GM18508 (cell line): ENCODE data around the gene KRT6A.

Source experiments
- ATAC-seq: cut with Tn5 transposase; IDR thresholded peaks from one replicate; pipeline ENCODE4 v1.9.1; 2021; ENCODE audit warnings: moderate number of reproducible peaks; ENCODE audit not compliant: insufficient read depth, unreplicated experiment

Gene KRT6A

DNA sequence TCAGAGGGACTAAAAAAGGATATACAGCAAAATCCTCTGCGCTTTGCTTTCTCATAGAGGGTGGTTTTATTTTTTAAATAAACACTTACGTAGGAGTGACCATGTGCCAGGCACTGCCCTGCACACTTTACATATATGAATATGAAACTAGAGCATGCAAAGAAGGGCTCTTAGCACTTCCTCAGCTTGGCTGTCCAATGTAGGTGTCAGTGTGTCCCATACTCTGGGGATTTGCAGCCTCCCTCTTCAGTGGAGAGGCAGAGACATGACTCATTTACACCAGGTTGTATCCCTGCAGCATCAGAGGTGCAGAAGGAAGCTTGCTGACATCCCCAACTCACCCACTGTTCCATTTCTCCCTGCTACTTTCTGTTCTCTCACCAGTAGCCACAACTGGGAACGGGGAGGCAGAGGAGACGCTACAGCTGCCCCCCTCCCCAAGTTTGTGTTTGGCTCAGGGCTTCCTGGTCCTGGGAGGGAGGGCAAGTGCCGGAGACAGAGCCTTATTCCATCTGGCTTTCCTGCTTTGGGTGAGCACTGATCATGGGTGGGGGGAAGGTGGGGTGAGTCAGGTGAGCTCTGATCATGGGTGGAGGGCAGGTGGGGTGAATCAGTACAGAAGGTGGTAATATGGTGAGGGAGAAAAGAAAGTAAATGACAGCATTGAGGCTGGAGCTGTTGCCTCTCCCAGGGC is 32.0 kb upstream of the KRT6A start:
- ATAC-seq, result no peak

DNA sequence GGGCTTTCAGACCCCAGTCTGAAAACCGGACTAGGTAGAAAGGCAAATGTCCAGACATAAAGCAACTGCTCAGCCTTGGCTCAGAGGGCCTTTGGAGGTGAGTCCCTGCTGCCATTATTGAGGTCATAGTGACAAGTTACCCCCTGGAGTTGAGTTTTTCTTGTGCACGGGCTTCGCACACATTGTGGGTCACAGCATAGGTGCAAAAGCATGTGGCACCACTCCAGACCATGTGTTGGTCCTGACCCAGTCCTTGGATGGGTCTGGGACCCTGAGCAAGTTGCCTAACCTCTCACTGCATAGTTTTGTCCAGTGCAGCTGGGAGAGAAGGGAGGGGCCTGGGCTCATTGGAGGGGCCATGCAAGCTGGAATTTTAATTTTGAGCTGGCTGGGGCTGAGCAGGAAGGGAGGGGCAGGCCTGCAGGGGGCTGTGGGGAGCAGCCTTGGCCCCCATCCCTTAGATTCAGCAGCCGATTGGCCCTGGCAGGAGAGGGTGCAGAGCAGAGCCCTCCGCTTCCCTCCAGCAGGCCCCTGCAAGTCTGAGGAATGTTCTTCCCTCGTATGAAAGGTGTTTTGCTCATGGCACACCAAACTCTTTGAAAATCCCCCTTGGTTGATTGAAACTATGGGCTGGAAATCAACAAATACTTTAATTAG is 31.3 kb upstream of the KRT6A start:
- no peak for ATAC-seq

DNA sequence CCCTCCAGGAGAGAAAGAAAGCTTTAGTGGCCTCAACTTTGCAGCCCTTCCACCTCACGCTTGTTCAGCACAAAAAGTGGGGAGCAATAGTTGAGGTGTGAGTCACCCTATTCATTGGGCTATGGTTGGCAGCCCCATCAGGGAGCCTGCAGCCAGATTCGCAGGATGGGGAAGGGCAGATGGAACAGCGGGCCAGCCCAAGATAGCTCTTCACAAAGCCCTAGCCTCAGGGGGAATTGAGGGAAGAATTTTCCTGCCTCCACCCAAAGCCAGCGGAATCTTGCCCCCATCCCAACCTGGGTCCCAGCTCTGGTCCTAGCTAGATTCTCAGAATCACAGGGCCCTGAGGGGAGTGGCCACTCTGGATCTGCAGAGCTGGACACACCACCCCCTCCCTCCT is 30.8 kb upstream of the KRT6A start:
- no peak for ATAC-seq

DNA sequence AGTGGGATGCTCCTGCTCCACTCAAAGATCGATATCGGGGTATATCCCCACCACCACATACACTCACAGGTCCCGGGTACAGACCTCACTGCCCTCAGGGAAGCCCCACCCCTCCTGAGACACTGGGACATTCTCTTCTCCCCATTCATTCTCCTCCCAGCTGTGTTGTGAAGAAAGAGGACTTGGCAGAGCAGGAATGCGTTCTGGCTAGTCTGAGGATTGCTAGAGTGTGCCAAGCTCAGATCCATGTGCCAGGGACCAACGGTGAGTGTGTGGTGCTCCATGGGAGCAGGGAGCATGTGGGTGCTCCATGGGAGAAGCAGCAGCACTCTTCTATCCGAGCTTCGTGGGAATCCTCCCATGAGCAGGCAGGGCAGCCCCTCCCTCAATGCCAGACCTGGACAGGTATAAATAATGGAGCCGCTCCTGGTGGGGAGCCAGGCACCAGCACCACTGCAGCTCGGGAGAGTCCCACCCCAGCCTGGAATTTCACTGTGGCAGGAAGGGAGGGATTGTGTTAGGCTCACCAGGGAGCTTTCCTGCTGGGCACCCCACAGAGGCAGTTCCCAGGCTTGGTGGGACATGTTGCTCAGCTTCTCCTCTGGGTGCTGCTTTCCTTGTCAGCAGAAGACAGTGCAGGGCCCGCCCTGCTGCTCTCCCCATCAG is 29.4 kb upstream of the KRT6A start:
- no peak for ATAC-seq

DNA sequence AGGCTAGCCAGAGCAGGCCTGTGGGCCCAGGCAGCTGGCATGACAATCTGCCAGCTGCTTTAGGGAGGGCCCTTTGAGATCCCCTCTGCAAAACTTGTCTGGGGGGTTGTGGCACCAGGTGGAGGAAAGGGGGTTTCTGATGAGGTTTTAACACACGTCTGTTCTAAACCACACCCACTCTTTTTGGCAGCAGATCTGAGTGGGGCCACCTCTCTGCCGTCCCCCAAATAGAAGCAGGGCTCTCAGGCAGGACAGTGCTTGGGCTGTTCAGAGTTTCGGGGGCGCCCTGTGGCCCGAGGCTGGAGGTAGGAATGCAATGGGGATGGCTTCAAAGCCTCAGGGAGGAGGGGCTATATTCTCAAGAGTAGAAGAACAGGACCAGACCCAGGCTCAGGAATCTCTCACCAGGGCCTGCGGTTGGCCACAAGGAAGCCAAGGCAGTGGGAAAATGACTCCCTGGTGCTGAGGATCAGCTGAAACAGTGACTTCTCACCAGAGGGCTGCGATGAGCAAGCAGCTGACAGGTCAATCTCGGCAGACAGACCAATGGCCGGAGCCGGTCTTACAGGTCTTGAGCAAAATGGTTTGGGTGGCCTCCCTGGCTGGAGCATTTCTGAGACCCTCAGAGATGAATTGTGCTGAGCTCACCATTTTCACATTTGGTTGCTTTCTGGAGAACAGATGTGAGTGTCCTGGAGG is 28.7 kb upstream of the KRT6A start:
- ATAC-seq, result no peak

DNA sequence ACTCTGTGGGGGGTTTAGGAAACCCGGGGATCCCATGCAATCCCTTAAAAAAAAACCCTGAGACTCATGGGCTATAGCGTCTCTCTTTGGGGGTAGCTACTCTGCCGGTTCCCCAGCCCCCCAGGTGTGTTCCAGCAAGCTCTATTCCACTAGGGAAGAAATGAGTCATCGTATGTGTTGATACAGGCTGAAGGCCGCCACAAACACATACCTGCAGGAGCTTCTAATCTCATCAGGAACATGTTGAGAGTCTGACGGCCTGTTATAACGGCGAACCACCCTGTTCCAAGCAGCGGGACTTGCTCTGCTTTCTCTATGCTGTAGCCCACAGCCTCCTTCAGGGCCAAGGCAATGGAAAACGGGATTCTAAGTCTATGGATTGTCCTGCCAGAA is 28.1 kb upstream of the KRT6A start:
- ATAC-seq, result no peak

DNA sequence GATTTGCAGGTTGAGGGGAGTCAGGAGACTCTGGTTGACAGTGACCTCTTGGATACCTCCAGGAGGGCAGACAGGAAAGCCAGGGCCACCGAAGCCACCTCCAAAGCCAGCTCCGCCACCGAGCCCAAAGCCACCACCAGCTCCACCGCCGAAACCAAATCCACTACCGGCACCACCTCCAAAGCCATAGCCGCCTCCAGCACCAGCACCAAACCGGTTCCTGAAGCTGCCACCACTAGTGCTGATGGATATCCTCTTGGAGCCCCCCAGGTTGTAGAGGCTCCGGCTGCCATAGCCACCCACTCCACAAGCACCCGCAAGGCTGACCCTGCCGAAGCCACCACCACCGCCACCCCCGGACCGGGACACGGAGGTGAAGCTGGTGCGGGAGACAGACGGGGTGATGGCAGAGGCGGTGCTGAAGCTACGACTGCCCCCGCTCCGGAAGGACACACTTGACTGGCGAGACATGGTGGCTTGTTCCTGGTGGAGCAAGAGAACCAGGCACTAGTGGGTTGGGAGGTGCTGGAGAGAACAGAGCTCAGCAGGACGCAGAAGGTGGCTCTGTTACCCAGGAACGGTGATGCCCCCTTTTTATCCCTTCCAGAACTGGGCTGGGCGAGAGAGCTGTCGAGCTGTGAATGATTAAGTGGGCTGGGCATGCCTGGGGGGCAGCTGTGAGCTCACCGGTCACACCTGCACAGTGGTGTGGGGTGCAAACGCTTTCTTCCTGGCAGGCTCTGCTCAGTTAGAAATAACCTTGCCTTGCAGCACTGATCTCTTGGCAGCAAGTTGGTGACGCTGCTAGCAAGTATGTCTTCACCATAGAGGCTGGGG is 27.0 kb upstream of the KRT6A start, which contains the start of gene KRT5:
Gene KRT5 (minus strand): TSS at position 569 of the 837 bp plus-strand sequence. CDS start 98 bp downstream, at position 471.
- ATAC-seq, result no peak

DNA sequence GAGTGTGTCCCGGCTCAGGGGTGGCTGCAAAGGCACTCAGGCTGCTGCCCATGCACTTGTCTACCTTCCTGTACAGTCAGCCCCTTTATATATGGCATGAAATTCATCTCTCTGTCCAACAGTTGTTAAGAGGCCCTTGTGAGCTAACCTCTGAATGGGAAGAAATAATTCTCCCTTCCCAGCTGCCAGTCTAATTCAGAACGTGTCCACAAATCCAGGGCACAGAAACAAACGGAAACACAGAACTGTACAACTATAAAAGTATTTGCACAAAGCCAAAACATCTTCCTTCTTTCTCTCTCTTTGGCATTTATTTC is 26.3 kb upstream of the KRT6A start:
- no peak for ATAC-seq

DNA sequence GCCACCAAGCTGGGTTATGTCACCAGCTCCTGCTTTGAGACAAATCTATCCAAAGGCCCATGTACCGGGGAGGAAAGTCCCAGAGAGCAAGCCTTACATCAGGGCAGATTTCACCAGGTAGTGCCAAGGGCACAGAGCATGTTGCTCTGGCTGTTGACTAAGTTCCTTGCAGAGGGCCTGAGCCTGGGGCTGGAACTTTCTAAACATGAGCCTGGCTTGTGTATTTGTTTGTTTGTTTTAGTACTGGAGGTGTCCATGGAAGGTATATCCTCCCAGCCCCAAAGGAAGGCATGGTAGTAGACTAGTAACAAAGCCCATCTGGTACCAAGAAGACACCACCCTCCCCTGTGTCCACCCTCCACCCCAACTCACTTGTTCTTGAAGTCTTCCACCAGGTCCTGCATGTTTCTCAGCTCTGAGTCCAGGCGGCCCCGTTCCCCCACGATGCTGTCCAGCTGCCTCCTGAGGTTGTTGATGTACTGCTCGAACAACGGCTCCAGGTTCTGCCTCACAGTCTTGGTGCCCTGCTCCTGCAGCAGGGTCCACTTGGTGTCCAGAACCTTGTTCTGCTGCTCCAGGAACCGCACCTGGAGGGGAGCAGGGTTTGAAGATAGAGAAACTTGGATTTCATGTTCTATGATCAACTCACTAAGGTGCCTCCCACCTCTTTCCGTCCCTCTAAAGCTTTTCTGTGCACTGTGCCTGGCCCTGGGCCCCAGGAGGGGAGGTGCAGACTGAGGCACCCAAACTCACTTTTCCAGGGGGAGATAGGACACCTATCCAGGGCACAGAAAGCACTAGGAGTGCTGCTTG is 25.7 kb upstream of the KRT6A start:
- no peak for ATAC-seq

DNA sequence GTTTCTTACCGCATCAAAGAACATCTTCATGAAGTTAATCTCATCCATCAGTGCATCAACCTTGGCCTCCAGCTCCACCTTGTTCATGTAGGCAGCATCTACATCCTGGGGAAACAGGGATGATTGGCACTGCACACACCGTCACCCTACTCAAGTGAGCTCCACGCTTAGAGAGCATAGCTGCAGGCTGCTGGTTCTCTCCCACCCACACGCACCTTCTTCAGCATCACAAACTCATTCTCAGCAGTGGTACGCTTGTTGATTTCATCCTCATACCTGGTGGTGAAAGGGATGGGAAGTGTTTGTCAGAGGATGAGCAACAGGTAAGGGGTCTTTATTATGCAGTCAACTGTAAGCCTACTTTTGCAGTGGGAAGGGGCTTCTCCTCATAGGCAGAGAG is 24.8 kb upstream of the KRT6A start:
- ATAC-seq, result no peak

DNA sequence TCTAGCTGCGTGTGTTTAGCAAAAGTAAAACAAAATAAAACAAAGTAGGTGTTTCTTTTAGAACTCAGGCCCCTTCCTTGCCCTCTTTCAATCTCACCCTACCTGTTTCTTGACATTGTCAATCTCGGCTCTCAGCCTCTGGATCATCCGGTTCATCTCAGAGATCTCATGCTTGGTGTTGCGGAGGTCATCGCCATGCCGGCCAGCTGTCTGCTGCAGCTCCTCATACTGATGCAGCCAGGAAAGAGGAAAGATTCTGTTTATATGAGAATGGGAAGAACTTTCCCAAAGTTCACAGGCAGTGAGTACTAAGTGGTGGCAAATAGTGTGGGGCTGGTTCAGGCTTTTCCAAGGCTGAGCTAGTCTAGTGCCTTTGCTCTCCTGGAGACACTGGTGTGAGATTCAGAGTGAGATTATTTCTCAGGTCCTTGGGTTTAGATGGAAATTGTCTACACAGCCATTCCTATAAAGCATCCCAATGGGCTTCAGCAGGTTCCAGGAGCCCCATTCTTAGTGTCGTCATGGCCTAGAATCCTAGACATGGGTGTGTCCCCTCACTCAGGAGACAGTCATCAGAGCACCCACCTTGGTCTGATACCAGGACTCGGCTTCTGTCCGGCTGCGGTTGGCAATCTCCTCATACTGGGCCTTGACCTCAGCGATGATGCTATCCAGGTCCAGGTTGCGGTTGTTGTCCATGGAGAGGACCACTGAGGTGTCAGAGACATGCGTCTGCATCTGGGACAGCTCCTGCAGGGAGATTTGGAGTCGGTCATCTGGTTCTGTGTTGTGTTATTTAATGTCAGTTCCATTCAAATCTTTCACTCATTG is 24.2 kb upstream of the KRT6A start:
- no peak for ATAC-seq

DNA sequence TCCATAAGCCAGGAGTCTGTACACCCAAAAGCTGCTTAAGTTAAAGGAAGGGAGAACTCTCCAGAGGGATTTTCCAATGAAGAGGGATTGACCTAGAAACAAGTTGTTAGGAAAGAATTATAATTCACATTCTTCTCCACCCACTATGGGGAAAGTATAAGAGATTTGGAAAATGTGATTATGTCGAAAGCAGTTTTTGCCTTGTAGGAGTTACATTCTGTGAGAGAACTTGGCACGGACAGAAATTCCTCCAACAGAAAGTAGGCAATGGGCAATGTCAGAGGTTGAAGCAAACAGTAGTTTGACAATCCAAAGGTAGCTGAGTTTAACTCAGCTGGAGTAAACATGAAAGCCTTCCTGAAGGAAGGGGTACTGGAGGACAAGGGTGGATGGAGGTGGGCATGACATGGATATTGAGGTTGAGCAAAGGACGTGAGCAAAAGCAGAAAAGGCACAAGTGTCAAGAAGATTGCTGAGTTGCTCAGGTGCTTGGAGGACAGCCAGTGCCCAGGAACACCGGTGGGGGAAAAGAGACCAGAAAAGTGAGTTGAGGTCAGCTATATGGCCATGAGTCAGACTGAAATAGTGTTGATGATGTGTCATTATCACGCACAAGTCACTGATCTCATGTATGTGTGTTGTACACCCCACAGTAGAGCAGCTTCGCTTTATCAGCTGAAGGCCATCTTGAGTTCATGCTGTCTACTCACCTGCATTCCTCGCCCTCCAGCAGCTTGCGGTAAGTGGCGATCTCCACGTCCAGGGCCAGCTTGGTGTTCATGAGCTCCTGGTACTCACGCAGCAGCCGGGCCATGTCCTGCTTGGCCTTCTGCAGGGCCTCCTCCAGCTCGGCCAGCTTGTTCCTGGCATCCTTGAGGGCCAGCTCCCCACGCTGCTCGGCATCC is 23.1 kb upstream of the KRT6A start:
- ATAC-seq, result no peak

DNA sequence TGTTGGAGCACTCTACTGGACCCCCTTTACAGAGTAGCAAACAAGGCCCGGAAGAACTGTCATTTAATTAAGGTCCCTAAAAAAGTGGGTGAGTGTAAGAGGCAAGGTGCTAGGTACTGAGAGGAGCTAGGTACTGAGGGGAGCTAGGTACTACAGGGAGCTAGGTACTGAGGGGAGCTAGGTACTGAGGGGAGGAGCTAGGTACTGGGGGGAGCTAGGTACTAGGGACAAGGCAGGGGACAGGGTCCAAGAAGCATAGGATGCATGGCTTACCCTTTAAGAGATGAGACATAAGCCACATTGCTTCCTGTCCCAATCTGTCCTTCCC is 22.2 kb upstream of the KRT6A start:
- ATAC-seq, result no peak

DNA sequence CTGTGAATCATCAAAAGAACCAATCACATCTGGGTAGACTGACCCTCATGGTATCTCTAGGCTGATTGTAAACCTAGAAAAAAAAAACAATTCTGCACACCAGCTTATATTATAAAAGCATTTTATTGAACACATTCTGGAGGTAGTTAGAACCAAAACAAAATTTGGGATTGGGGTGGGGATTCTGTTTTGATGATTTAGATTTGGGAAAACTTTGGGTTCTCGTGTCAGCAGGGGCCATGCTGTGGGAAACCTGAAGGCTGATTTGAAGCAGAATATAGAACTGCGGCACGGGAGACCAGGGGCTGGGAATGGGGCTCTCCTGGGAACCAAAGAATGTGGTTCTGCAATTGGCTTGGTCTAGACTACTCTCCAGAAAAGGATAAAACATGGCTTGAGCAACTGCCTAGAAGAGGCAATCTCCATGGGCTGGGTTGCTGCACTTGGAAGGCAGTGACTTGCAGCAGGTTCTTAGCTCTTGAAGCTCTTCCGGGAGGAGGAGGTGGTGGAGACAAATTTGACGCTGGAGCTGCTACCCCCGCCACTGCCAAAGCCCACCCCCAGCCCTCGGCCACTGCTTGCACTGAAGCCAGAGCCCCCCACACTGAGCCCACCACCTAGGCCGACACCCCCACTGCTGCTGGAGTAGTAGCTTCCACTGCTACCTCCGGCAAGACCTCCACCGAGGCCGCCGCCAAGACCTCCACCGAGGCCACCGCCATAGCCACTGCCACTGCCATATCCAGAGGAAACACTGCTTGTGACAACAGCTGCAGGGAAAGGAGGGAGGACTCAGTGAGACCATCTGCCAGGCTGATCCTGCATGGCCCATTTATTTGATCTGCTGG is 21.6 kb upstream of the KRT6A start:
- ATAC-seq, result no peak

DNA sequence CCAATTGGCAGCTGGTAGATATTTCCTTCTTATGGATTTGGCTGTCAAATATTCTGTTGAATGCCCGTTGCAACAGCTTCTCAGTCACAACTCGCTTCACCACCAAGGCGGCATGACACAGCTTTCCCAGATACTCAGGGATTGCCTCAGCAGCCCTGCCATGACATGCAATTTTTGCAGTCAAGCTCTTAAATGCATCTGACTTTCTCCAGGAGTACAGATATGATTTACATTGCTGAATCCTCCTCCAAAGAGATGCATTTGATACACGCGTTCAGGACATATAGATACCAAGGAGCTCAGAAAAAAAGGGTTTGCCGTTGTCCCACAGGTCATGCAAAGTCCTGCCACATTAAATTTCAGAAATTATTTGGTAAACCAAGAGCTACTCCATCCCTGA is 20.7 kb upstream of the KRT6A start:
- no peak for ATAC-seq

DNA sequence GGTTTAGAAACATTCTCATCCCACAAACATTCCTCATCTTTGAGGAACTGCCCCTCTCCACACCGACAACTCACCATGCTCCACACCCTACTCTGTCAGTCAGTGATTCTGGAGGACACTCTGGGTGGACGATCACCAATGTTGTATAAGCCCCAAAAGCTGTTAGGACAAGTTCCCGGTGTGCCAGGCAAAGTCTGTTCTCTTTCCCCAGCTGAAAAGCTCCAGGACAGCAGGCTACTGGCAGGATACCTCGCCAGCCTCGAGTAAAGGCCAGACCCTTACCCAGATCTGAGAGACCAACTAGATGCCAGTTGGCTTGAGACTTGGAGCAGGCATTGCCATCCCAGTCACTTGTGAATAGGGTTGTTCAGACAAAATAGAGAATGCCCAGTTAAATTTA is 15.2 kb upstream of the KRT6A start:
- no peak for ATAC-seq
